HG03066 (cell line): ENCODE measurements around the gene ZNF684.
"Not testable (repeated sequence)": the region's sequence is repeated elsewhere in the genome, so short reads cannot be mapped to it uniquely, and the experiment has no call there.

Experiments
- ATAC-seq: cut with Tn5 transposase; IDR thresholded peaks from one replicate; pipeline ENCODE4 v1.9.1; 2021; ENCODE audit warnings: low read depth; ENCODE audit not compliant: unreplicated experiment

The ZNF684 gene

GRCh38 chr1:40531381-40532061 lies at the start of gene ZNF684:
Gene ZNF684, plus strand, starts transcription at chr1:40531637. Its CDS starts 1,530 bp downstream, at chr1:40533167.
- ATAC-seq = peak; percentile 98

GRCh38 chr1:40495315-40495903 lies 36.0 kb upstream of the ZNF684 start:
- ATAC-seq = no peak

- not testable (repeated sequence) for ATAC-seq
Measured at GRCh38 chr1:40502651-40503050, 28.8 kb upstream of the ZNF684 start.

GRCh38 chr1:40507973-40508372 lies 23.5 kb upstream of the ZNF684 start:
- ATAC-seq = no peak

GRCh38 chr1:40508375-40509341 lies 22.8 kb upstream of the ZNF684 start, which contains the start of gene EXO5:
Gene EXO5, plus strand, starts transcription at chr1:40508767. Its CDS starts 5,778 bp downstream, at chr1:40514545.
- ATAC-seq = peak; percentile 79

DNA sequence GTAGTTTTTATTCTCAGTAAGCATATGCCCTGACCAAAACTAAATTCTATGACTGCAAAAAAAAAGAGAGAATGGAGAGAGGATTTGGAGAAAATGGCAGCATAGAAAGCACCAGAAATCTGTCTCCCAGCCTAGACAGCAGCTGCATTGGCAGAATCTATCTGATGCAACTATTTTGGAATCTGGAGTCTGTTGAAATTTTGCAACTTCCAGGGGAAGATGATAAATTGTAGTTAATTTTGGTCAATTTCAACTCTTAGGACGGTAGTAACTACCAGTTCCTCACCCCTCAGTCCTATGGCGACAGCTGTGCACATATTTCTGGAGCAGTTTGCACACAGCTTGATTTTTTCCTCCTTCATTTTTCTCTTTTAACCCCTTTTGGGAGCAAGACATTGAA lies 11.9 kb upstream of the ZNF684 start:
- no peak for ATAC-seq

- ATAC-seq = no peak
Measured at GRCh38 chr1:40530735-40531380, 579 bp upstream of the ZNF684 start.

- no peak for ATAC-seq
Measured at GRCh38 chr1:40532062-40532389, 589 bp downstream of the ZNF684 start.

- ATAC-seq = no peak
Measured at GRCh38 chr1:40532844-40533424, 1.5 kb downstream of the ZNF684 start.

DNA sequence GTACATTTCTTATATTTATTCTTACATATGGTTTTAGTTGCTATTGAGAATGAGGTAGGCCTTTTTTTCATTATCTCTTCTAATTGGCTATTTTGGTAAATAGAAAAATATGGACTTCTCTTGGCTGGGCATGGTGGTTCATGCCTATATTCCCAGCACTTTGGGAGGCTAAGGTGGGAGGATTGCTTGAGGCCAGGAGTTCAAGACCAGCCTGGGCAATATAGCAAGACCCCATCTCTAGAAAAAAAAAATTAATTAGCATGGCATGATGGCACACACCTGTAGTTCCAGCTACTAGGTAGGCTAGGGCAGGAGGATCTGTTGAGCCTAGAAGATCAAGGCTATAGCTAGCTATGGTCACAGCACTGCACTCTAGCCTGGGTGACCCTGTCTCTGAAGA lies 3.2 kb downstream of the ZNF684 start:
- ATAC-seq = no peak

DNA sequence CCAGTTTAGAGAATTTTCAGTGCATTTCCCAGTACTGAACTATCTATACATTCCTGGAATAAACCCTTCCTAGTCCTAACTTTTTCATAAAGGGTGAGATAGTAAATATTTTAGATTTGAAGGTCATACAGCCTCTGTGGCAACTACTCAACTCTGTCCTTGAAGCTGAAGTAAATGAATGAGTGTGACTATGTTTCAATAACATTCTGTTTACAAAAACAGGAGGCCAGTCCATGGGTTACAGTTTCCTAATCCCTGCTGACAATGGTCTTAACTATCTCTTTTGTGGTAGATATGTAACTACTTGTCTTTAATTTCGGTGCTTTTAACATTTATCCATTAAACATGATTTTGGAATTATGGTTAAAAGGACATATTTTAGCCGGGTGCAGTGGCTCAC lies 4.3 kb downstream of the ZNF684 start:
- no peak for ATAC-seq

- no peak for ATAC-seq
Measured at GRCh38 chr1:40539338-40539737, 7.9 kb downstream of the ZNF684 start.

DNA sequence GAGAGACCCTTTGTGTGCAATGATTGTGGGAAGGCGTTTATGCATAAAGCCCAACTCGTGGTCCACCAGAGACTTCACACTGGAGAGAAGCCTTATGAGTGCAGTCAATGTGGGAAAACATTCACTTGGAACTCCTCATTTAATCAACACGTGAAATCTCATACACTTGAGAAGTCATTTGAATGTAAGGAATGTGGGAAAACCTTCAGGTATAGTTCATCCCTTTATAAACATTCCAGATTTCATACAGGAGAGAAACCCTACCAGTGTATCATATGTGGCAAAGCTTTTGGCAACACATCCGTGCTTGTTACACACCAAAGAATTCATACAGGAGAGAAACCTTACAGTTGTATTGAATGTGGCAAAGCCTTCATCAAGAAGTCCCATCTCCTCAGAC lies 15.5 kb downstream of the ZNF684 start:
- ATAC-seq = no peak

DNA sequence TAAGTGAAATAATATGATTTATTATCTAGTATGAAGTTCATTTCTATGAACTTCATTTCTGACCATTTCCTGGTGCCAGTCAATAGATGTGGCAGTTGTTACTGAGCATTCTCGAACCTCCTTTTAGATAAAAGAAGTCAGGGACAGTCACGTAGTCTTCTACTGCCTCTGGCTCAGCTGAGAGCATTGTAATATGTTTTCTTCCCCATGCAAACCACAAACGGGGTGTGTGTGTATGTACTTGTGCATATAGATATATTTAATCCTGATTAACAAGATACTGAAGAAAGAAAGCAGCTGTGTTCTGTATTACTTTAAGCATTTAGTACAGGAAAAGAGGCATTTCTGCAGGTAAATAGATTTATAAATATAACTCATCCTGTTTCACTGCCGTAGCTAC lies 21.6 kb downstream of the ZNF684 start:
- no peak for ATAC-seq

DNA sequence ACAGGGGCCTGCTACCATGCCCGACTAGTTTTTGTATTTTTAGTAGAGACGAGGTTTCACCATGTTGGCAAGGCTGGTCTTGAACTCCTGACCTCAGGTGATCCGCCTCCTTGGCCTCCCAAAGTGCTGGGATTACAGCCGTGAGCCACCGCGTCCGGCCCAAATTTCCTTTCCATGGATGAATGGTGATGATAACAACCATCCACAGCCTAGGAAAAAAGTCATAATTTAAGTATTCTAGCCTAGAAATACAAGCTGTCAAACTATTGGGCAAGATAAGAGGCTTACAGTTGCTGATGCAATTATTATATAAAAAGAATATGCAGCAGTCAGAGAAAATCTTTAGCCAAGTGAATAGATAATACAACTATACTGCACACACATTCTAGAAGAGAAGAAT lies 23.4 kb downstream of the ZNF684 start:
- ATAC-seq = not testable (repeated sequence)

- ATAC-seq = no peak
Measured at GRCh38 chr1:40556121-40556520, 24.7 kb downstream of the ZNF684 start.

GRCh38 chr1:40558241-40558640 lies 26.8 kb downstream of the ZNF684 start:
- not testable (repeated sequence) for ATAC-seq

- no peak for ATAC-seq
Measured at GRCh38 chr1:40562185-40562584, 30.7 kb downstream of the ZNF684 start.

- ATAC-seq = no peak
Measured at GRCh38 chr1:40563266-40563665, 31.8 kb downstream of the ZNF684 start.

DNA sequence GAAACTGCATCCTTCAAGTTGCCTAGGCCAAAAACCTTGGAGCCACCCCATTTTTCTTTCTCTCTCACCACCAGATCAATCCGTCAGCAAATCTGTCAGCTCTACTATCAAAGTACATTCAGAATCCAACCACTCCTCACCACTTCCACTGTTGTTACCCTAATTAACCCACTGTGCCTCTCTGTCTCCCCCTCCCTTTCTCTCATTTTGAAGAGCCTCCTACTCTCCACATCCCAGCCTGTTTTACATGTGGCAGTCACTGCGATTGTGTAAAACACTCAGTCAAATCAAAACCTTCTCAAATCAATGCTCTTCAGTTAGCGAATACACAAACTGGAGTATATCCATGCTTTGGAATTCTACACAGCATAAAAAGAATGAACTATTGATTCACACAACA lies 33.1 kb downstream of the ZNF684 start:
- ATAC-seq = no peak
